Measurements from ENCODE around the gene NAV3.

NAV3 gene

GRCh38 chr12:77993658-77994057, 163.0 kb downstream of the NAV3 start:
- DNase-seq (ENCODE audit: low spot score) = no peak

- DNase-seq (ENCODE audit: low spot score) = peak; percentile 89
These were observed 164.9 kb downstream of the NAV3 start for GRCh38 chr12:77995436-77996167.

DNA sequence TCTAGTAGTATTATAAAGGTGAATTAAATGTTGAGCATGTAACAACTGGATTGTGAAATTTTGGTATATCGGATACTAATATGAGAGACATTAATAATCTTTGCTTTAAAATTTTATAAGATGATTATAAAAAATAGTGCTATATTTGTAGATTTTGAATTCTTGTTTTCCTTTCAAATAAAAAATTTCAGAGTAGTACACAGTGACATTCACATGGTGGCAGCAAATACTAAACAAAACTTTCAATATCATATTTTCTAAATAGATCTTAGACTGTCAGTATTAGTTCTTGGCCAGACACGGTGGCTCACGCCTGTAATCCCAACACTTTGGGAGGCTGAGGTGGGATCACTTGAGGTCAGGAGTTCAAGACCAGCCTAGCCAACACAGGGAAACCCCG, 166.0 kb downstream of the NAV3 start:
- no peak for DNase-seq (ENCODE audit: low spot score)

DNA sequence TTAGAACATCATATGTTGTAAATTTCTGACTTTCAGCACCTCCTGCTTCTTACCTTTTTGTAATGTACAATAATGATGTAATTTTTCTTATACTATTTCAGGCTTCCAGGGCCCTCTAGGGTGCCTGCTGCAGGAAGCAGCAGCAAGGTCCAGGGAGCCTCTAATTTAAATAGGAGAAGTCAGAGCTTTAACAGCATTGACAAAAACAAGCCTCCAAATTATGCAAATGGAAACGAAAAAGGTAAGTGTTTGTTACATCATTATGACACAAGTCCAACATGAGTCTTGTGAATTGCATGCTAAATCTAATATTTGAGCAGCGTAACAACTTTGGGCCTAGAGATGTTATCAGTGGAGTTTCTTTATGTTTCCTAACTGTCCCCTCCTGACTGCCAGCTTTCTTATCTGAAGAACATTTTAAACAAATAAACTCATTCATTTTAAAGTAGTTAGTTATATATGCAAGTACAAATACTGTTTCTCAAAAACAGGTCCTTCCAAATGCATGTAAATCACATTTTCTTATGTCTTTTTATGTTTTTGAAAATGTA, 167.6 kb downstream of the NAV3 start:
- no peak for DNase-seq (ENCODE audit: low spot score)

GRCh38 chr12:77999074-77999715, 168.5 kb downstream of the NAV3 start:
- DNase-seq (ENCODE audit: low spot score) = no peak

DNA sequence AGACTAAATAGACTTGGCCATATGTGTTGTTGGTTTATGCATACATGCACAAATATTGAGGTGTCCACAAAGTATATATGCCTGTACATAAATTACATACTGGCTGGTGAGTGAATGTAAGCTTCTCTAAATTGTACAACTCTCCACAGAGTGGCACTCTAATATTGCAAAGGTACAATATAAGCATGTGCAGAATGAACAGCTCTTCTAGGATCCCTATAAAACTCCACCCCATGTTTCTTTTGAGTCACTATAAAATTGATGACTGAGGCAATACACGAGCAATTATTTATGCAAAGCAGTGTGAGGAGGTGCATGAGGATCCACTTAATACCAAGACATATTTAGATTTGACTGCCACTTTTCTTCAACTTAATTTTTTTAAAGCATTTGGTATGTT, 172.2 kb downstream of the NAV3 start:
- no peak for DNase-seq (ENCODE audit: low spot score)

GRCh38 chr12:78004249-78005093, 173.8 kb downstream of the NAV3 start:
- DNase-seq (ENCODE audit: low spot score) = no peak

DNA sequence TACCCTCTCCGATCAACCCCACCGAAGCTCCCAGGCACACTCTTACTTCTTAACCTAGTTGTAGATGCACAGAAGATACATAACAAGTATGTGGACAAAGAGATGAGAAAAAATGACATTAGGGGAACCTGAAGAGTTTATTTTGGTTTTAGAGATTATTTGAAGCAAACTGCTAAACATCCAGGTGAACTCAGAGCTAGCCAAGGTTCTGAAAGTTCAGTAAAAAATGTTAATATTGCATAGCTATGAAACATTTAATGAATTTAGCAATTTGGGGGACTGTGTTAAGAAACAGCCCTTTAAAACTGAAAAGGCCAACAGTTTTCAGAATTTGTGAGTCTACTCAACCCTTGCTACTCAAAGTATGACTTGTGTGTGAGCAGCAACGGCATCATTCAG, 174.4 kb downstream of the NAV3 start:
- DNase-seq (ENCODE audit: low spot score) = no peak

- no peak for DNase-seq (ENCODE audit: low spot score)
These were observed 176.5 kb downstream of the NAV3 start for GRCh38 chr12:78007173-78007572.

- no peak for DNase-seq (ENCODE audit: low spot score)
These were observed 178.3 kb downstream of the NAV3 start for GRCh38 chr12:78009031-78009430.

- no peak for DNase-seq (ENCODE audit: low spot score)
These were observed 187.6 kb downstream of the NAV3 start for GRCh38 chr12:78018171-78018910.

- DNase-seq (ENCODE audit: low spot score) = no peak
These were observed 188.2 kb downstream of the NAV3 start for GRCh38 chr12:78018939-78019338.

- no peak for DNase-seq (ENCODE audit: low spot score)
These were observed 197.7 kb downstream of the NAV3 start for GRCh38 chr12:78028426-78028825.

DNA sequence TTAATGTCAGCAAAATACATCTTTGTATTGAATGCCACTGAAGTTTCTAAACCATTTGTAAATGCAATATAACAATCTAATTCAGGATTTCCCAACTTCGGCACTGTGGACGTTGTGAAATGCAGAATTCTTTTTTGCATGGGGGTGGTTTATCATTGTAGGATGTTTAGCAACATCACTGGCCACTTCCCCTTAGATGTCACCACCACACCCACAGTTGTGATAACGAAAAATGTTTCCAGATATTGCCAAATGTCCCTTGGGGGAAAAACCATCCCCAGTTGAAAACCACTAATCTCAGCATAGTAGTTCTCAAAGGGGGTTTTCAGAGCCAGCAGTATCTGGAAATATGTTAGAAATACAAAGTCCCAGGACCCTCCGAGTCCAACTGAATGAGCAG, 203.3 kb downstream of the NAV3 start:
- DNase-seq (ENCODE audit: low spot score) = no peak

- DNase-seq (ENCODE audit: low spot score) = no peak
These were observed 205.4 kb downstream of the NAV3 start for GRCh38 chr12:78035901-78036606.

GRCh38 chr12:78036874-78037273, 206.2 kb downstream of the NAV3 start:
- no peak for DNase-seq (ENCODE audit: low spot score)

DNA sequence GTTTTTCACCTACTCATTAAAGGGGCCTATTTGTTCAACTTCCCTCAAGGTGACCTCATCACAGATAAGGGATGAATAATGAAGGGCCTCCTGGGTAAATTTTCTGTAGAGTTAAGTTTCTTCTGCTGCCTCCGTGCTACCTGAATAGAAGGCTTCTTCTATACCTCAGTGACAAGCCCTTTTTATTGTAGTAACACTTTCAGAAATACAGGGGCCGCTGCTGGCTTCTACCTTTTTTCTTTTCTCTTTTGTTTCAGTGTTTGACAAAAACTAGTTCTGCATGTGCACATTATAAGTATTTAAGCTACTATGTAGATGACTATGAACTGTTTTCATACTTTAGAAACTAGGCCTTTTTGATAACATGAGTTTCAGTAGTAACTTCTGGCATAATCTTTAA, 207.0 kb downstream of the NAV3 start:
- no peak for DNase-seq (ENCODE audit: low spot score)

GRCh38 chr12:78038541-78038940, 207.8 kb downstream of the NAV3 start:
- DNase-seq (ENCODE audit: low spot score) = no peak

- DNase-seq (ENCODE audit: low spot score) = no peak
These were observed 208.3 kb downstream of the NAV3 start for GRCh38 chr12:78038986-78039385.

- DNase-seq (ENCODE audit: low spot score) = no peak
These were observed 209.4 kb downstream of the NAV3 start for GRCh38 chr12:78040111-78040510.

- no peak for DNase-seq (ENCODE audit: low spot score)
These were observed 220.1 kb downstream of the NAV3 start for GRCh38 chr12:78050790-78051189.

Measured in RKO (cell line).